Embryonic facial prominence (tissue), 1 donor: ENCODE results near the gene DNM3.

Experiments used
- DNase-seq: peaks from one replicate; pipeline ENCODE4 v3.0.0-alpha.2; 2016; ENCODE audit errors: extremely low spot score

Gene DNM3

GRCh38 chr1:172169836-172170235 lies 328.5 kb downstream of the DNM3 start:
- DNase-seq: no peak

- no peak for DNase-seq
These were observed 331.1 kb downstream of the DNM3 start for GRCh38 chr1:172172352-172172831.

GRCh38 chr1:172176206-172176605 lies 334.9 kb downstream of the DNM3 start:
- no peak for DNase-seq

- no peak for DNase-seq
These were observed 336.6 kb downstream of the DNM3 start for GRCh38 chr1:172177849-172178248.

GRCh38 chr1:172178886-172179285 lies 337.6 kb downstream of the DNM3 start:
- DNase-seq: no peak

GRCh38 chr1:172179918-172180317 lies 338.6 kb downstream of the DNM3 start:
- DNase-seq: no peak

GRCh38 chr1:172180501-172181285 lies 339.4 kb downstream of the DNM3 start:
- no peak for DNase-seq

- no peak for DNase-seq
These were observed 343.4 kb downstream of the DNM3 start for GRCh38 chr1:172184506-172185191.

- DNase-seq: peak; percentile 86
These were observed 343.9 kb downstream of the DNM3 start for GRCh38 chr1:172185211-172185610.

- no peak for DNase-seq
These were observed 344.7 kb downstream of the DNM3 start for GRCh38 chr1:172185996-172186395.

- no peak for DNase-seq
These were observed 360.3 kb downstream of the DNM3 start for GRCh38 chr1:172201572-172201971.

GRCh38 chr1:172203135-172203823 lies 362.0 kb downstream of the DNM3 start:
- DNase-seq: no peak

GRCh38 chr1:172203902-172204301 lies 362.6 kb downstream of the DNM3 start:
- DNase-seq: no peak

- no peak for DNase-seq
These were observed 365.0 kb downstream of the DNM3 start for GRCh38 chr1:172206256-172206655.

- no peak for DNase-seq
These were observed 367.3 kb downstream of the DNM3 start for GRCh38 chr1:172208635-172209034.

- DNase-seq: peak; percentile 36
These were observed 369.9 kb downstream of the DNM3 start for GRCh38 chr1:172211221-172211620.

- no peak for DNase-seq
These were observed 370.8 kb downstream of the DNM3 start for GRCh38 chr1:172212124-172212523.

GRCh38 chr1:172215006-172215405 lies 373.7 kb downstream of the DNM3 start:
- DNase-seq: no peak

GRCh38 chr1:172219966-172220365 lies 378.7 kb downstream of the DNM3 start:
- no peak for DNase-seq

GRCh38 chr1:172220376-172220775 lies 379.1 kb downstream of the DNM3 start:
- no peak for DNase-seq

- no peak for DNase-seq
These were observed 380.1 kb downstream of the DNM3 start for GRCh38 chr1:172221436-172221835.

GRCh38 chr1:172224871-172225270 lies 383.6 kb downstream of the DNM3 start:
- no peak for DNase-seq

GRCh38 chr1:172229942-172230341 lies 388.6 kb downstream of the DNM3 start:
- no peak for DNase-seq
